ENCODE measurements around the gene RCN2.
"Not testable (repeated sequence)": the region's sequence is repeated elsewhere in the genome, so short reads cannot be mapped to it uniquely, and the experiment has no call there.

Gene RCN2

GRCh38 chr15:76931397-76932134 is at the start of gene RCN2:
Gene RCN2, plus strand, starts transcription at chr15:76931749. Its CDS starts 93 bp downstream, at chr15:76931842.
- Histone ChIP-seq H3K4me3 (ENCODE audit: low read length in 2 of 2) (peak within 1 kb of the TSS; percentile 89 to 92), H3K27ac (ENCODE audit: low read depth in 2 of 2, low read length in 2 of 2) (peak within 1 kb of the TSS; percentile 77 to 85), H3K36me3 (ENCODE audit: control insufficient read depth in 2 of 2, insufficient read depth in 2 of 2, low read length in 2 of 2) (peaks cover 4 to 9% of the 10 kb centered on the region in 2 donors), H3K4me1 (ENCODE audit: control insufficient read depth in 2 of 2, insufficient read depth in 2 of 2, low read length in 2 of 2) (peaks cover 9 to 11% of the 10 kb centered on the region in 2 donors), H3K27me3 (ENCODE audit: control insufficient read depth in 2 of 2, insufficient read depth in 2 of 2, low read length in 2 of 2) (no peaks in the 10 kb centered on the region), H3K9me3 (ENCODE audit: control insufficient read depth in 2 of 2, low read length in 2 of 2) (no peaks in the 10 kb centered on the region), H3K9ac (ENCODE audit: low read depth in 1 of 2, low read length in 2 of 2) (peak within 1 kb of the TSS; percentile 80 to 91)

- H3K27me3 ChIP-seq (ENCODE audit: control insufficient read depth in 2 of 2, insufficient read depth in 2 of 2, low read length in 2 of 2), result no peaks in the 10 kb centered on the region
- no peaks in the 10 kb centered on the region for H3K9me3 ChIP-seq (ENCODE audit: control insufficient read depth in 2 of 2, low read length in 2 of 2)
- H3K27ac ChIP-seq (ENCODE audit: low read depth in 2 of 2, low read length in 2 of 2), result no peak overlapping the region
- peaks cover 0 to 6% of the 10 kb centered on the region in 2 donors for H3K36me3 ChIP-seq (ENCODE audit: control insufficient read depth in 2 of 2, insufficient read depth in 2 of 2, low read length in 2 of 2)
- H3K9ac ChIP-seq (ENCODE audit: low read depth in 1 of 2, low read length in 2 of 2), result no peak overlapping the region
- no peaks in the 10 kb centered on the region for H3K4me1 ChIP-seq (ENCODE audit: control insufficient read depth in 2 of 2, insufficient read depth in 2 of 2, low read length in 2 of 2)
- H3K4me3 ChIP-seq (ENCODE audit: low read length in 2 of 2), result no peak overlapping the region
These were observed 46.3 kb upstream of the RCN2 start for GRCh38 chr15:76885212-76885611.

- not testable (repeated sequence) for H3K9me3 ChIP-seq (ENCODE audit: control insufficient read depth in 2 of 2, low read length in 2 of 2); H3K4me3 ChIP-seq (ENCODE audit: low read length in 2 of 2); H3K4me1 ChIP-seq (ENCODE audit: control insufficient read depth in 2 of 2, insufficient read depth in 2 of 2, low read length in 2 of 2); H3K27ac ChIP-seq (ENCODE audit: low read depth in 2 of 2, low read length in 2 of 2); H3K36me3 ChIP-seq (ENCODE audit: control insufficient read depth in 2 of 2, insufficient read depth in 2 of 2, low read length in 2 of 2); H3K27me3 ChIP-seq (ENCODE audit: control insufficient read depth in 2 of 2, insufficient read depth in 2 of 2, low read length in 2 of 2); H3K9ac ChIP-seq (ENCODE audit: low read depth in 1 of 2, low read length in 2 of 2)
These were observed 44.0 kb upstream of the RCN2 start for GRCh38 chr15:76887280-76888141.

GRCh38 chr15:76892836-76893235 is 38.7 kb upstream of the RCN2 start:
- not testable (repeated sequence) for H3K9me3 ChIP-seq (ENCODE audit: control insufficient read depth in 2 of 2, low read length in 2 of 2); H3K4me3 ChIP-seq (ENCODE audit: low read length in 2 of 2); H3K27me3 ChIP-seq (ENCODE audit: control insufficient read depth in 2 of 2, insufficient read depth in 2 of 2, low read length in 2 of 2); H3K9ac ChIP-seq (ENCODE audit: low read depth in 1 of 2, low read length in 2 of 2); H3K4me1 ChIP-seq (ENCODE audit: control insufficient read depth in 2 of 2, insufficient read depth in 2 of 2, low read length in 2 of 2); H3K27ac ChIP-seq (ENCODE audit: low read depth in 2 of 2, low read length in 2 of 2); H3K36me3 ChIP-seq (ENCODE audit: control insufficient read depth in 2 of 2, insufficient read depth in 2 of 2, low read length in 2 of 2)

DNA sequence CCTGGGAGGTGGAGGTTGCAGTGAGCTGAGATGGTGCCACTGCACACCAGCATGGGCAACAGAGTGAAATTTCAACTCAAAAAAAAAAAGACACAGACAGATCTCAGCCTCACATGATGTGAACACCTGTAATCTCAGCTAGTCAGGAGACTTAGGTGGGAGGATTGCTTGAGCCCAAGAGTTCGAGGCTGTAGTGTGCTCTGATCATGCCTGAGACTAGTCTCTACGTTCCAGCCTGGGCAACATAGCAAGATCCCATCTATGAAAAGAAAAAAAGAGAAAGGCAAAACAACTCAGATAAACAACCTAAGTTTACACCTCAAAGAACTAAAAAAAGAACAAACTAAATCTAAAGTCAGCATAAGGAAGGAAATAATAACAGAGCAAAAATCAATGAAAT is 37.4 kb upstream of the RCN2 start:
- Histone ChIP-seq H3K4me1 (ENCODE audit: control insufficient read depth in 2 of 2, insufficient read depth in 2 of 2, low read length in 2 of 2) (no peaks in the 10 kb centered on the region), H3K4me3 (ENCODE audit: low read length in 2 of 2) (no peak overlapping the region), H3K27ac (ENCODE audit: low read depth in 2 of 2, low read length in 2 of 2) (no peak overlapping the region), H3K27me3 (ENCODE audit: control insufficient read depth in 2 of 2, insufficient read depth in 2 of 2, low read length in 2 of 2) (no peaks in the 10 kb centered on the region), H3K9ac (ENCODE audit: low read depth in 1 of 2, low read length in 2 of 2) (no peak overlapping the region), H3K9me3 (ENCODE audit: control insufficient read depth in 2 of 2, low read length in 2 of 2) (no peaks in the 10 kb centered on the region), H3K36me3 (ENCODE audit: control insufficient read depth in 2 of 2, insufficient read depth in 2 of 2, low read length in 2 of 2) (no peaks in the 10 kb centered on the region)

DNA sequence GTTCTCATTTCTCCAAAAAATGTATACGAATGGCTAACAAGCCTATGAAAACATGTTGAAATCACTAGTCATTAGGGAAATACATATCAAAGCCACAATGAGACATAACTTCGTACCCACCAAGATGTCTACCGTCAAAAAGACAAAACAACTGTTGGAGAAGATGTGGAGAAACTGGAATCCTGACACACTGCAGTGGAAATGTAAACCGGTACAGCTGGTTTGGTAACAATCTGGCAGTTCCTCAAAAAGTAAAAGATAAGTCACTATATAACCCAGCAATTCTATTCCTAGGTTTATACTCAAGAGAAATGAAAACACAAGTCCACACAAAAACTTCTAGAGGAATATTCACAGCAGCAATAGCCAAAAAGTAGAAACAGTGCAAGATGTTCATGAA is 33.4 kb upstream of the RCN2 start:
- no peak overlapping the region for H3K27ac ChIP-seq (ENCODE audit: low read depth in 2 of 2, low read length in 2 of 2)
- H3K9ac ChIP-seq (ENCODE audit: low read depth in 1 of 2, low read length in 2 of 2), result no peak overlapping the region
- no peaks in the 10 kb centered on the region for H3K36me3 ChIP-seq (ENCODE audit: control insufficient read depth in 2 of 2, insufficient read depth in 2 of 2, low read length in 2 of 2)
- H3K9me3 ChIP-seq (ENCODE audit: control insufficient read depth in 2 of 2, low read length in 2 of 2), result no peaks in the 10 kb centered on the region
- no peaks in the 10 kb centered on the region for H3K4me1 ChIP-seq (ENCODE audit: control insufficient read depth in 2 of 2, insufficient read depth in 2 of 2, low read length in 2 of 2)
- no peak overlapping the region for H3K4me3 ChIP-seq (ENCODE audit: low read length in 2 of 2)
- no peaks in the 10 kb centered on the region for H3K27me3 ChIP-seq (ENCODE audit: control insufficient read depth in 2 of 2, insufficient read depth in 2 of 2, low read length in 2 of 2)

DNA sequence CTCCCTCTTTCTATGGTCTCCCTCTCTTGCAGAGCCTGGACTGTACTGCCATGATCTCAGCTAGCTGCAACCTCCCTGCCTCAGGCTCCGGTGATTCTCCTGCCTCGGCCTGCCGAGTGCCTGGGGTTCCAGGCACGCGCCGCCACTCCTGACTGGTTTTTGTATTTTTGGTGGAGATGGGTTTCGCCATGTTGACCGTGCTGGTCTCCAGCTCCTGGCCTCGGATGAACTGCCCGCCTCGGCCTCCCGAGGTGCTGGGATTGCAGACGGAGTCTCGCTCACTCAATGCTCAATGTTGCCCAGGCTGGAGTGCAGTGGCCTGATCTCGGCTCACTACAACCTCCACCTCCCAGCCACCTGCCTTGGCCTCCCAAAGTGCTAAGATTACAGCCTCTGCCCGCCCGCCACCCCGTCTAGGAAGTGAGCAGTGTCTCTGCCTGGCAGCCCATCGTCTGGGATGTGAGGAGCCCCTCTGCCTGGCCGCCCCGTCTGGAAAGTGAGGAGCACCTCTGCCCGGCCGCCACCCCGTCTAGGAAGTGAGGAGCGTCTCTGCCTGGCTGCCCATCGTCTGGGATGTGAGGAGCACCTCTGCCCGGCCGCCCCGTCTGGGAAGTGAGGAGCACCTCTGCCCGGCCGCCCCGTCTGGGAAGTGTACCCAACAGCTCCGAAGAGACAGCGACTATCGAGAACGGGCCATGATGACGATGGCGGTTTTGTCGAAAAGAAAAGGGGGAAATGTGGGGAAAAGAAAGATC is 32.2 kb upstream of the RCN2 start:
- H3K4me3 ChIP-seq (ENCODE audit: low read length in 2 of 2); H3K27ac ChIP-seq (ENCODE audit: low read depth in 2 of 2, low read length in 2 of 2); H3K9me3 ChIP-seq (ENCODE audit: control insufficient read depth in 2 of 2, low read length in 2 of 2); H3K27me3 ChIP-seq (ENCODE audit: control insufficient read depth in 2 of 2, insufficient read depth in 2 of 2, low read length in 2 of 2); H3K9ac ChIP-seq (ENCODE audit: low read depth in 1 of 2, low read length in 2 of 2); H3K4me1 ChIP-seq (ENCODE audit: control insufficient read depth in 2 of 2, insufficient read depth in 2 of 2, low read length in 2 of 2); H3K36me3 ChIP-seq (ENCODE audit: control insufficient read depth in 2 of 2, insufficient read depth in 2 of 2, low read length in 2 of 2): not testable (repeated sequence)

GRCh38 chr15:76899931-76900310 is 31.6 kb upstream of the RCN2 start:
- not testable (repeated sequence) for H3K9ac ChIP-seq (ENCODE audit: low read depth in 1 of 2, low read length in 2 of 2); H3K4me1 ChIP-seq (ENCODE audit: control insufficient read depth in 2 of 2, insufficient read depth in 2 of 2, low read length in 2 of 2); H3K4me3 ChIP-seq (ENCODE audit: low read length in 2 of 2); H3K36me3 ChIP-seq (ENCODE audit: control insufficient read depth in 2 of 2, insufficient read depth in 2 of 2, low read length in 2 of 2); H3K9me3 ChIP-seq (ENCODE audit: control insufficient read depth in 2 of 2, low read length in 2 of 2); H3K27ac ChIP-seq (ENCODE audit: low read depth in 2 of 2, low read length in 2 of 2); H3K27me3 ChIP-seq (ENCODE audit: control insufficient read depth in 2 of 2, insufficient read depth in 2 of 2, low read length in 2 of 2)

- no peak overlapping the region for H3K4me3 ChIP-seq (ENCODE audit: low read length in 2 of 2)
- no peaks in the 10 kb centered on the region for H3K9me3 ChIP-seq (ENCODE audit: control insufficient read depth in 2 of 2, low read length in 2 of 2)
- no peak overlapping the region for H3K27ac ChIP-seq (ENCODE audit: low read depth in 2 of 2, low read length in 2 of 2)
- no peaks in the 10 kb centered on the region for H3K27me3 ChIP-seq (ENCODE audit: control insufficient read depth in 2 of 2, insufficient read depth in 2 of 2, low read length in 2 of 2)
- no peaks in the 10 kb centered on the region for H3K36me3 ChIP-seq (ENCODE audit: control insufficient read depth in 2 of 2, insufficient read depth in 2 of 2, low read length in 2 of 2)
- H3K9ac ChIP-seq (ENCODE audit: low read depth in 1 of 2, low read length in 2 of 2), result no peak overlapping the region
- H3K4me1 ChIP-seq (ENCODE audit: control insufficient read depth in 2 of 2, insufficient read depth in 2 of 2, low read length in 2 of 2), result peaks cover 10 to 17% of the 10 kb centered on the region in 2 donors
These were observed 29.6 kb upstream of the RCN2 start for GRCh38 chr15:76901965-76902364.

GRCh38 chr15:76903251-76903681 is 28.3 kb upstream of the RCN2 start:
- Histone ChIP-seq H3K27me3 (ENCODE audit: control insufficient read depth in 2 of 2, insufficient read depth in 2 of 2, low read length in 2 of 2) (no peaks in the 10 kb centered on the region), H3K27ac (ENCODE audit: low read depth in 2 of 2, low read length in 2 of 2) (no peak overlapping the region), H3K4me3 (ENCODE audit: low read length in 2 of 2) (no peak overlapping the region), H3K9me3 (ENCODE audit: control insufficient read depth in 2 of 2, low read length in 2 of 2) (no peaks in the 10 kb centered on the region), H3K4me1 (ENCODE audit: control insufficient read depth in 2 of 2, insufficient read depth in 2 of 2, low read length in 2 of 2) (peaks cover 10 to 17% of the 10 kb centered on the region in 2 donors), H3K36me3 (ENCODE audit: control insufficient read depth in 2 of 2, insufficient read depth in 2 of 2, low read length in 2 of 2) (no peaks in the 10 kb centered on the region), H3K9ac (ENCODE audit: low read depth in 1 of 2, low read length in 2 of 2) (no peak overlapping the region)
